HepG2 (cell line): Measurements from ENCODE around the gene ATG9A. TPM values are rescaled to one million over a fixed set of nuclear protein-coding genes. Genes with fewer than 3 reads are reported as not detected.
A peak's percentile ranks its signal among the peaks of the same experiment; 100 is the strongest.

ENCODE experiments used
- AGO1 ChIP-seq: fragments of 200-400 bp; formaldehyde crosslinking; IDR thresholded peaks from 2 replicates; pipeline ENCODE4 v1.6.1; 2017; ENCODE audit warnings: mild to moderate bottlenecking, low read depth, low read length, moderate library complexity; ENCODE audit not compliant: poor library complexity, severe bottlenecking
- BRCA1 ChIP-seq: sonication (generic); formaldehyde crosslinking; IDR thresholded peaks from 2 replicates; pipeline ENCODE4 v1.4.0; 2020; ENCODE audit warnings: missing genetic modification reagents
- CENPT ChIP-seq: sonication (generic); formaldehyde crosslinking; IDR thresholded peaks from 2 replicates; pipeline ENCODE4 v1.8.0; 2022; ENCODE audit warnings: low read depth, mild to moderate bottlenecking, moderate library complexity, missing genetic modification reagents
- FOXK1 ChIP-seq: sonication (generic); formaldehyde crosslinking; IDR thresholded peaks from 2 replicates; pipeline ENCODE4 v1.4.0; 2020; ENCODE audit warnings: low read depth, missing genetic modification reagents, borderline replicate concordance
- MTF2 ChIP-seq: sonication (generic); formaldehyde crosslinking; IDR thresholded peaks from 2 replicates; pipeline ENCODE4 v1.5.0; 2020; ENCODE audit warnings: missing genetic modification reagents, borderline replicate concordance
- PAX8 ChIP-seq: sonication (generic); formaldehyde crosslinking; IDR thresholded peaks from 2 replicates; pipeline ENCODE4 v1.8.0; 2022; ENCODE audit warnings: mild to moderate bottlenecking, missing genetic modification reagents, borderline replicate concordance
- RFXANK ChIP-seq: IDR thresholded peaks from 2 replicates; pipeline ENCODE4 v1.6.1; 2016
- SMAD1 ChIP-seq: sonication (generic); formaldehyde crosslinking; IDR thresholded peaks from 2 replicates; pipeline ENCODE4 v1.4.0; 2020; ENCODE audit warnings: missing genetic modification reagents, low read depth, mild to moderate bottlenecking, borderline replicate concordance
- YEATS4 ChIP-seq: sonication (generic); formaldehyde crosslinking; IDR thresholded peaks from 2 replicates; pipeline ENCODE4 v1.4.0; 2020; ENCODE audit warnings: missing genetic modification reagents, borderline replicate concordance
- ZNF121 ChIP-seq: sonication (generic); formaldehyde crosslinking; IDR thresholded peaks from 2 replicates; pipeline ENCODE4 v1.5.0; 2020; ENCODE audit warnings: mild to moderate bottlenecking, missing genetic modification reagents
- ZNF251 ChIP-seq: sonication (generic); formaldehyde crosslinking; IDR thresholded peaks from 2 replicates; pipeline ENCODE4 v1.9.0; 2021; ENCODE audit warnings: mild to moderate bottlenecking, missing genetic modification reagents
- ZNF331 ChIP-seq: sonication (generic); formaldehyde crosslinking; IDR thresholded peaks from 2 replicates; pipeline ENCODE4 v1.4.0; 2020; ENCODE audit warnings: missing genetic modification reagents
- ZNF335 ChIP-seq: sonication (generic); formaldehyde crosslinking; IDR thresholded peaks from 2 replicates; pipeline ENCODE4 v1.4.0; 2020; ENCODE audit warnings: missing genetic modification reagents
- ZNF383 ChIP-seq: sonication (generic); formaldehyde crosslinking; IDR thresholded peaks from 2 replicates; pipeline ENCODE4 v1.4.0; 2020; ENCODE audit warnings: missing genetic modification reagents, mild to moderate bottlenecking, borderline replicate concordance
- ZNF761 ChIP-seq: sonication (generic); formaldehyde crosslinking; conservative IDR thresholded peaks from 2 replicates; pipeline ENCODE4 v1.4.0; 2020; ENCODE audit warnings: mild to moderate bottlenecking, missing genetic modification reagents
- ZSCAN12 ChIP-seq: sonication (generic); formaldehyde crosslinking; IDR thresholded peaks from 2 replicates; pipeline ENCODE4 v1.9.0; 2021; ENCODE audit warnings: mild to moderate bottlenecking, missing genetic modification reagents
- polyA plus RNA-seq, 8 experiments: library from polyadenylated mRNA; depleted of rRNA in 3 of 8; stranded (reverse) in 7 of 8; unstranded in 1 of 8; fragments of >200 nt; fragmentation: Illumina TruSeq in 4 of 8; extraction: Trizol in 4 of 8; gene quantifications; 2 replicates each; pipeline versions ENCODE4 v1.2.1 to v1.2.3, GENCODE V29; 2011 to 2016; ENCODE audit warnings: low read depth in 4 of 8, missing spikeins in 1 of 8, mixed read lengths in 1 of 8; ENCODE audit not compliant: insufficient read depth in 1 of 8
- total RNA-seq, 5 experiments: library from RNA; depleted of rRNA; stranded (reverse); fragments of >200 nt; fragmentation: Illumina TruSeq; extraction: Trizol; gene quantifications; 2 replicates each; pipeline ENCODE4 v1.2.3, GENCODE V29; 2016; ENCODE audit warnings: low read depth in 1 of 5
- TF ChIP-seq, protein P1 (sequence below): sonication (generic); formaldehyde crosslinking; IDR thresholded peaks from 2 replicates; pipeline ENCODE4 v1.8.0; 2022; ENCODE audit warnings: mild to moderate bottlenecking, missing genetic modification reagents; ENCODE audit not compliant: insufficient replicate concordance
- TF ChIP-seq, protein P2 (sequence below): sonication (generic); formaldehyde crosslinking; IDR thresholded peaks from 2 replicates; pipeline ENCODE4 v1.4.0; 2020; ENCODE audit warnings: missing genetic modification reagents
- TF ChIP-seq, protein P3 (sequence below): sonication (generic); formaldehyde crosslinking; IDR thresholded peaks from 2 replicates; pipeline ENCODE4 v1.4.0; 2020; ENCODE audit warnings: missing genetic modification reagents
- TF ChIP-seq, protein P4 (sequence below): IDR thresholded peaks from 2 replicates; pipeline ENCODE4 v1.6.1; 2016; ENCODE audit warnings: mild to moderate bottlenecking, missing biosample characterization, missing genetic modification reagents
- TF ChIP-seq, protein P5 (sequence below): sonication (generic); formaldehyde crosslinking; IDR thresholded peaks from 2 replicates; pipeline ENCODE4 v1.4.0; 2020; ENCODE audit warnings: missing genetic modification reagents

The ATG9A gene
- total and polyA plus RNA-seq, 2 of the 13 experiments (the other 11 are each of a cell fraction or from before 2014, with no cell fraction given), result 35.0 to 131 TPM

DNA sequence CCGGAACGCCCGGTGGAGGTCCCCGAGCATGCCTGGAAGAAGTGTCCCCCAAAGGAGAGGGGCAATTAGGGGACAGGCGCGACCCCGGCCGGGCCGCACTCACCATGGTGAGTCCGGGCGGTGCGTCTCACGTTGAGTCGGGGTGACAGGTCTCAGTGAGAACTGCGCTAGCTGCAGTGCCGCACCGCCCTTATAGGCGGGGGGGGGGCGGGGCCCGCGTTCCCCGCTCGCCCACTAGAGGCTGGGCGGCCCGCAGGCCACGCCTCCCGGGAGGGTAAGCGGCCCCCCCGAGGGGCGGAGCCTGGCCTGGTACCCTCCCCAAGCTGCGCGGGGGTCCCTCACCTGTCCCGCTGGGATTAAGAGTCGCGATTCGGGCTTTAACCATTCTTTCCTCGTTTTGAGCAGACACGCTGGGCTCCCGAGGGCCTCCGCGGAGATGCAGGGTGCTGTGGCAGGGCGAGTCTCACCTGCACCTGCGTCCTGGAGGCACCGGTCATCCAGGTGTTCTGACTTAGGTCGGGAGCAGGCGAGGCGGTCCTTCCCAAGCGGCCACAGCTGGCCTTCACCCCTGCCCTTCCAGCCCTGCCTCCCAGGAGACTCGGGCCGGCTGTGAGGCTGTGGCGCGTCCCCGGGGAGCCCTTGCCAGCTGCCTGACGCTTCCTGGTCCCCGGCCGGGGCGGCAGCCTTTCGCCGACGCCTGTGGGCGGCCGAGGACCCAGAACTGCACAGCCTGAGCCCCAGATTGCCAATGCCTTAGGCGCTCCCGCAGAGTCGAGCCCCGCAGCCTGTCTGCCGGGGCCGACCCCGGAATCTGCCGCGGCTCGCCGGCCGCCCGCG lies 24.5 kb upstream of the ATG9A start, which contains the start of gene TUBA4A (continued):
- TF ChIP-seq, protein P1, sequence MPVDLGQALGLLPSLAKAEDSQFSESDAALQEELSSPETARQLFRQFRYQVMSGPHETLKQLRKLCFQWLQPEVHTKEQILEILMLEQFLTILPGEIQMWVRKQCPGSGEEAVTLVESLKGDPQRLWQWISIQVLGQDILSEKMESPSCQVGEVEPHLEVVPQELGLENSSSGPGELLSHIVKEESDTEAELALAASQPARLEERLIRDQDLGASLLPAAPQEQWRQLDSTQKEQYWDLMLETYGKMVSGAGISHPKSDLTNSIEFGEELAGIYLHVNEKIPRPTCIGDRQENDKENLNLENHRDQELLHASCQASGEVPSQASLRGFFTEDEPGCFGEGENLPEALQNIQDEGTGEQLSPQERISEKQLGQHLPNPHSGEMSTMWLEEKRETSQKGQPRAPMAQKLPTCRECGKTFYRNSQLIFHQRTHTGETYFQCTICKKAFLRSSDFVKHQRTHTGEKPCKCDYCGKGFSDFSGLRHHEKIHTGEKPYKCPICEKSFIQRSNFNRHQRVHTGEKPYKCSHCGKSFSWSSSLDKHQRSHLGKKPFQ, result peak; percentile 71
- TF ChIP-seq SMAD1 (CRISPR knock-in tag), result 0 out of 2 replicates have a peak, but pooled peaks have one; percentile 2
- 0 out of 2 replicates have a peak, but pooled peaks have one; percentile 59 for TF ChIP-seq ZNF761 (CRISPR knock-in tag)
- peak; percentile 38; the same call in 1 of the 2 replicates for TF ChIP-seq ZNF121 (CRISPR knock-in tag)
- TF ChIP-seq CENPT (CRISPR knock-in tag), result no peak
- TF ChIP-seq ZNF251 (CRISPR knock-in tag), result no peak
- TF ChIP-seq PAX8, result 0 out of 2 replicates have a peak, but pooled peaks have one; percentile 55
- TF ChIP-seq, protein P2, sequence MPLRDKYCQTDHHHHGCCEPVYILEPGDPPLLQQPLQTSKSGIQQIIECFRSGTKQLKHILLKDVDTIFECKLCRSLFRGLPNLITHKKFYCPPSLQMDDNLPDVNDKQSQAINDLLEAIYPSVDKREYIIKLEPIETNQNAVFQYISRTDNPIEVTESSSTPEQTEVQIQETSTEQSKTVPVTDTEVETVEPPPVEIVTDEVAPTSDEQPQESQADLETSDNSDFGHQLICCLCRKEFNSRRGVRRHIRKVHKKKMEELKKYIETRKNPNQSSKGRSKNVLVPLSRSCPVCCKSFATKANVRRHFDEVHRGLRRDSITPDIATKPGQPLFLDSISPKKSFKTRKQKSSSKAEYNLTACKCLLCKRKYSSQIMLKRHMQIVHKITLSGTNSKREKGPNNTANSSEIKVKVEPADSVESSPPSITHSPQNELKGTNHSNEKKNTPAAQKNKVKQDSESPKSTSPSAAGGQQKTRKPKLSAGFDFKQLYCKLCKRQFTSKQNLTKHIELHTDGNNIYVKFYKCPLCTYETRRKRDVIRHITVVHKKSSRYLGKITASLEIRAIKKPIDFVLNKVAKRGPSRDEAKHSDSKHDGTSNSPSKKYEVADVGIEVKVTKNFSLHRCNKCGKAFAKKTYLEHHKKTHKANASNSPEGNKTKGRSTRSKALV, result peak; percentile 76
- no peak for TF ChIP-seq AGO1
- TF ChIP-seq ZSCAN12, result 0 out of 2 replicates have a peak, but pooled peaks have one; percentile 55
- TF ChIP-seq, protein P3, sequence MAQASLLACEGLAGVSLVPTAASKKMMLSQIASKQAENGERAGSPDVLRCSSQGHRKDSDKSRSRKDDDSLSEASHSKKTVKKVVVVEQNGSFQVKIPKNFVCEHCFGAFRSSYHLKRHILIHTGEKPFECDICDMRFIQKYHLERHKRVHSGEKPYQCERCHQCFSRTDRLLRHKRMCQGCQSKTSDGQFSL (CRISPR knock-in tag), result peak; percentile 90
- TF ChIP-seq, protein P4, sequence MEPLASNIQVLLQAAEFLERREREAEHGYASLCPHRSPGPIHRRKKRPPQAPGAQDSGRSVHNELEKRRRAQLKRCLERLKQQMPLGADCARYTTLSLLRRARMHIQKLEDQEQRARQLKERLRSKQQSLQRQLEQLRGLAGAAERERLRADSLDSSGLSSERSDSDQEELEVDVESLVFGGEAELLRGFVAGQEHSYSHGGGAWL (CRISPR knock-in tag), result peak; percentile 48
- TF ChIP-seq YEATS4 (CRISPR knock-in tag), result peak; percentile 60
- 0 out of 2 replicates have a peak, but pooled peaks have one; percentile 22 for TF ChIP-seq FOXK1 (CRISPR knock-in tag)
- TF ChIP-seq BRCA1 (CRISPR knock-in tag), result 0 out of 2 replicates have a peak, but pooled peaks have one; percentile 50
- TF ChIP-seq, protein P5, sequence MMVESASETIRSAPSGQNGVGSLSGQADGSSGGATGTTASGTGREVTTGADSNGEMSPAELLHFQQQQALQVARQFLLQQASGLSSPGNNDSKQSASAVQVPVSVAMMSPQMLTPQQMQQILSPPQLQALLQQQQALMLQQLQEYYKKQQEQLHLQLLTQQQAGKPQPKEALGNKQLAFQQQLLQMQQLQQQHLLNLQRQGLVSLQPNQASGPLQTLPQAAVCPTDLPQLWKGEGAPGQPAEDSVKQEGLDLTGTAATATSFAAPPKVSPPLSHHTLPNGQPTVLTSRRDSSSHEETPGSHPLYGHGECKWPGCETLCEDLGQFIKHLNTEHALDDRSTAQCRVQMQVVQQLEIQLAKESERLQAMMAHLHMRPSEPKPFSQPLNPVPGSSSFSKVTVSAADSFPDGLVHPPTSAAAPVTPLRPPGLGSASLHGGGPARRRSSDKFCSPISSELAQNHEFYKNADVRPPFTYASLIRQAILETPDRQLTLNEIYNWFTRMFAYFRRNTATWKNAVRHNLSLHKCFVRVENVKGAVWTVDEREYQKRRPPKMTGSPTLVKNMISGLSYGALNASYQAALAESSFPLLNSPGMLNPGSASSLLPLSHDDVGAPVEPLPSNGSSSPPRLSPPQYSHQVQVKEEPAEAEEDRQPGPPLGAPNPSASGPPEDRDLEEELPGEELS (CRISPR knock-in tag), result peak; percentile 45
- TF ChIP-seq ZNF335 (CRISPR knock-in tag), result no peak
- peak; percentile 70; the same call in 1 of the 2 replicates for TF ChIP-seq MTF2
- peak; percentile 51; the same call in 1 of the 2 replicates for TF ChIP-seq ZNF331 (CRISPR knock-in tag)
- TF ChIP-seq ZNF383, result peak; percentile 81; the same call in 1 of the 2 replicates
- TF ChIP-seq RFXANK (CRISPR knock-in tag), result no peak
